HG02642 (cell line): Measurements from ENCODE around the gene SRL.
"Not testable (repeated sequence)": the region's sequence is repeated elsewhere in the genome, so short reads cannot be mapped to it uniquely, and the experiment has no call there.

Experiments
- ATAC-seq: cut with Tn5 transposase; IDR thresholded peaks from one replicate; pipeline ENCODE4 v1.9.1; 2021; ENCODE audit warnings: mild to moderate bottlenecking; ENCODE audit not compliant: unreplicated experiment, poor library complexity

Gene SRL

GRCh38 chr16:4175849-4176248, 66.0 kb downstream of the SRL start:
- no peak for ATAC-seq

GRCh38 chr16:4172070-4172469, 69.8 kb downstream of the SRL start:
- no peak for ATAC-seq

- no peak for ATAC-seq
Measured at GRCh38 chr16:4169415-4169814, 72.5 kb downstream of the SRL start.

- ATAC-seq: no peak
Measured at GRCh38 chr16:4166821-4167220, 75.1 kb downstream of the SRL start.

- ATAC-seq: no peak
Measured at GRCh38 chr16:4160658-4161430, 81.0 kb downstream of the SRL start.

GRCh38 chr16:4159726-4160125, 82.2 kb downstream of the SRL start:
- no peak for ATAC-seq

GRCh38 chr16:4158143-4159093, 83.5 kb downstream of the SRL start:
- no peak for ATAC-seq

- ATAC-seq: no peak
Measured at GRCh38 chr16:4157376-4157825, 84.5 kb downstream of the SRL start.

GRCh38 chr16:4156503-4156902, 85.4 kb downstream of the SRL start:
- not testable (repeated sequence) for ATAC-seq

GRCh38 chr16:4153364-4153763, 88.5 kb downstream of the SRL start:
- ATAC-seq: not testable (repeated sequence)

- no peak for ATAC-seq
Measured at GRCh38 chr16:4152267-4152666, 89.6 kb downstream of the SRL start.

- no peak for ATAC-seq
Measured at GRCh38 chr16:4147236-4147635, 94.6 kb downstream of the SRL start.

GRCh38 chr16:4142268-4142667, 99.6 kb downstream of the SRL start:
- no peak for ATAC-seq

- no peak for ATAC-seq
Measured at GRCh38 chr16:4141604-4142003, 100.3 kb downstream of the SRL start.

- ATAC-seq: no peak
Measured at GRCh38 chr16:4140652-4141051, 101.2 kb downstream of the SRL start.

GRCh38 chr16:4139968-4140367, 101.9 kb downstream of the SRL start:
- no peak for ATAC-seq
